Nephron (organoid): ENCODE results near the gene SLC16A5.

Experiments used
- H3K27ac Mint-ChIP-seq, 3 experiments: 2 replicates each; pipeline ENCODE4 v1.8.0; 2020; ENCODE audit warnings: mixed read lengths in 3 of 3, mild to moderate bottlenecking in 2 of 3, moderate library complexity in 1 of 3
- H3K27me3 Mint-ChIP-seq: 2 replicates; pipeline ENCODE4 v1.8.0; 2021; ENCODE audit warnings: low read depth, mild to moderate bottlenecking, moderate library complexity, mixed read lengths
- H3K36me3 Mint-ChIP-seq: 2 replicates; pipeline ENCODE4 v1.8.0; 2020; ENCODE audit warnings: low read depth, mixed read lengths
- H3K4me1 Mint-ChIP-seq: 2 replicates; pipeline ENCODE4 v1.8.0; 2020; ENCODE audit warnings: mixed read lengths
- H3K4me3 Mint-ChIP-seq, 3 experiments: 2 replicates each; pipeline ENCODE4 v1.8.0; 2020; ENCODE audit warnings: mild to moderate bottlenecking in 3 of 3, mixed read lengths in 3 of 3, moderate library complexity in 2 of 3
- H3K9me3 Mint-ChIP-seq: 2 replicates; pipeline ENCODE4 v1.8.0; 2020; ENCODE audit warnings: mixed read lengths
- TF ChIP-seq, protein P1 (sequence below), 3 experiments: fragments of 200-600 bp; sonication (generic); IDR thresholded peaks; one replicate each; pipeline ENCODE4 v1.5.0; 2021; ENCODE audit warnings: antibody characterized with exemption in 3 of 3; ENCODE audit not compliant: unreplicated experiment in 3 of 3

The SLC16A5 gene

DNA sequence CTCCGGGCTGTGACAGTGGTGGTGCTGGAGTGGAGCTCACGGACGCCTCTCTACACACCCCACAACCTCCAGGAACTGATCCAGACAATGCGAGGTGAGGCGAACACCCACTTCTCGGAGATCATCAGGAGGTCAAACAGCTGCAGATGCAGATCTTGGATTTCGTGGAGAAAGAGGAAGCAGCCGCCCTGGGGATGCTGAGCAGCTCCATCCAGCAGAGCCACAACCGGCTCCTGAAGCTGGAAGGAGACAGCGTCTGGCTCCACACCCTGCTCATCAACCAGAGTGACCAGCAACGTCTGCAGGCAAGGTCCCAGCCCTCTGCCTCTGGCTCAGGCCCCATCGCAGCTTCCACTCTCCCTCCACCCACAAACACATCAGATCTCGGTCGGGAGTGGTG lies 13.2 kb upstream of the SLC16A5 start:
- no peak overlapping the region for H3K4me3 Mint-ChIP-seq
- peaks cover 4% of the 10 kb centered on the region for H3K27me3 Mint-ChIP-seq
- no peaks in the 10 kb centered on the region for H3K9me3 Mint-ChIP-seq
- no peaks in the 10 kb centered on the region for H3K36me3 Mint-ChIP-seq
- TF ChIP-seq, protein P1, sequence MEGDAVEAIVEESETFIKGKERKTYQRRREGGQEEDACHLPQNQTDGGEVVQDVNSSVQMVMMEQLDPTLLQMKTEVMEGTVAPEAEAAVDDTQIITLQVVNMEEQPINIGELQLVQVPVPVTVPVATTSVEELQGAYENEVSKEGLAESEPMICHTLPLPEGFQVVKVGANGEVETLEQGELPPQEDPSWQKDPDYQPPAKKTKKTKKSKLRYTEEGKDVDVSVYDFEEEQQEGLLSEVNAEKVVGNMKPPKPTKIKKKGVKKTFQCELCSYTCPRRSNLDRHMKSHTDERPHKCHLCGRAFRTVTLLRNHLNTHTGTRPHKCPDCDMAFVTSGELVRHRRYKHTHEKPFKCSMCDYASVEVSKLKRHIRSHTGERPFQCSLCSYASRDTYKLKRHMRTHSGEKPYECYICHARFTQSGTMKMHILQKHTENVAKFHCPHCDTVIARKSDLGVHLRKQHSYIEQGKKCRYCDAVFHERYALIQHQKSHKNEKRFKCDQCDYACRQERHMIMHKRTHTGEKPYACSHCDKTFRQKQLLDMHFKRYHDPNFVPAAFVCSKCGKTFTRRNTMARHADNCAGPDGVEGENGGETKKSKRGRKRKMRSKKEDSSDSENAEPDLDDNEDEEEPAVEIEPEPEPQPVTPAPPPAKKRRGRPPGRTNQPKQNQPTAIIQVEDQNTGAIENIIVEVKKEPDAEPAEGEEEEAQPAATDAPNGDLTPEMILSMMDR (IDR thresholded peaks at IDR 0.05; ENCODE audit: unreplicated experiment in 3 of 3): no peak
- peak overlapping the region in 2 of 3 experiments; percentile 37 to 75 for H3K27ac Mint-ChIP-seq
- peaks cover 29% of the 10 kb centered on the region for H3K4me1 Mint-ChIP-seq

DNA sequence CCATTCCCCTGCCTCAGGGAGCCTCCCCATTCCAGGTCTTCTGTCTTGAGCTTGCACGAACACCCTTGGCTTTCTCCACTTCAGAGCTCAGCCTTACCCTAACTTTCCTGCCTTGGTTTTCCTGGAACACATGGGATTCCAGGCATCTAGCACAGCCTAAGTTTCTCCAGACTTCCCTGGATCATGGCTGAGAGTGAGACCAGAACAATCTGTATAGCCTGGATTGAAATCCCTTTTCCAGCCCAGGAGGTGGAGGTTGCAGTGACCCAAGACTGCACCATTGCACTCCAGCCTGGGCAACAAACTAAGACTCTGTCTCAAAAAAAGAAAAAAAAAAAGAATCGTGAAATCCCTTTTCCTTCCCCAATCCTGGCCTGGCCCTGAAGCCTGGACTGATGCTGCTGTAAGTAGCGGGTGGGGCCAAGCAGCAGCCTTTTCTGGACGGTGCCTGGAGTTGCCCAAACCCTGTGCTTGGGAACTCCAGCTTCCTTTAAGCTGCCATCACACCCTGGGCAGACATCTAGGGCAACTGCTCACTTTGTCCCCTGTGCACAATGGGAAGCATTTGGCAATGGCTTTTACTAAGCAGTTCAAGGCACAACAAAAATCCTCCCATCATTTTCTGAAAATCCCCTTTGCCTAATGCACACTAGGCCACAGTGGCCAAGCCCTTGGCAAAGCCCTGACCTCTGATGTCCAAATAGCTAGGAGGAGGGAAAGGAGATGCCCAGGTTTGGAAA lies 12.0 kb upstream of the SLC16A5 start:
- Mint-ChIP-seq H3K9me3 (no peaks in the 10 kb centered on the region), H3K27ac (peak overlapping the region; percentile 41 to 76 (median 73)), H3K27me3 (peaks cover 4% of the 10 kb centered on the region), H3K4me3 (peak overlapping the region in 1 of 3 experiments; percentile 16), H3K4me1 (peaks cover 29% of the 10 kb centered on the region), H3K36me3 (no peaks in the 10 kb centered on the region)
- TF ChIP-seq, protein P1 (IDR thresholded peaks at IDR 0.05; ENCODE audit: unreplicated experiment in 3 of 3): no peak

DNA sequence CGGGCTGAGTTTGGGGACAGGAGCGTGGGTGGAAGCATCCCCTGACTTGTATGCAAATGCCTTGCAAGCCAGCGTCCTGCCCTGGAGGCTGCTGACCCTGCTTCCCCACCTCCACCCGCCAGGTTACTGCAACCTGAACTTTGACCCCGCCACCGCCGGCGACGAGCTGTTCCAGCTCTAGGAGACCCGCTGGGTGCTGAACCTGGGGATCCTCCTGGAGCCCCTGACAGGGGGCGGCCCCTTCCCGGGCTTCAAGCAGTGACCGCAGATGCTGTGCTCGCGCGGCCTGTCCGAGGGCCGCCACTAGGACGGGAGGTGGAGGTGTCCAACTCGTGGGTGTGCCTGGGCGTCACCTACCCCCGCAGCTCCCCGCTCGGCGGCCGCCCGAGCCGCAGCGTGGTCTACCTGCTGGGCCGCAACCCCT lies 10.7 kb upstream of the SLC16A5 start:
- H3K27ac Mint-ChIP-seq: peak overlapping the region in 1 of 3 experiments; percentile 72
- peaks cover 4% of the 10 kb centered on the region for H3K27me3 Mint-ChIP-seq
- H3K4me3 Mint-ChIP-seq: no peak overlapping the region
- TF ChIP-seq, protein P1 (IDR thresholded peaks at IDR 0.05; ENCODE audit: unreplicated experiment in 3 of 3): no peak
- no peaks in the 10 kb centered on the region for H3K36me3 Mint-ChIP-seq
- H3K9me3 Mint-ChIP-seq: no peaks in the 10 kb centered on the region
- H3K4me1 Mint-ChIP-seq: peaks cover 35% of the 10 kb centered on the region

DNA sequence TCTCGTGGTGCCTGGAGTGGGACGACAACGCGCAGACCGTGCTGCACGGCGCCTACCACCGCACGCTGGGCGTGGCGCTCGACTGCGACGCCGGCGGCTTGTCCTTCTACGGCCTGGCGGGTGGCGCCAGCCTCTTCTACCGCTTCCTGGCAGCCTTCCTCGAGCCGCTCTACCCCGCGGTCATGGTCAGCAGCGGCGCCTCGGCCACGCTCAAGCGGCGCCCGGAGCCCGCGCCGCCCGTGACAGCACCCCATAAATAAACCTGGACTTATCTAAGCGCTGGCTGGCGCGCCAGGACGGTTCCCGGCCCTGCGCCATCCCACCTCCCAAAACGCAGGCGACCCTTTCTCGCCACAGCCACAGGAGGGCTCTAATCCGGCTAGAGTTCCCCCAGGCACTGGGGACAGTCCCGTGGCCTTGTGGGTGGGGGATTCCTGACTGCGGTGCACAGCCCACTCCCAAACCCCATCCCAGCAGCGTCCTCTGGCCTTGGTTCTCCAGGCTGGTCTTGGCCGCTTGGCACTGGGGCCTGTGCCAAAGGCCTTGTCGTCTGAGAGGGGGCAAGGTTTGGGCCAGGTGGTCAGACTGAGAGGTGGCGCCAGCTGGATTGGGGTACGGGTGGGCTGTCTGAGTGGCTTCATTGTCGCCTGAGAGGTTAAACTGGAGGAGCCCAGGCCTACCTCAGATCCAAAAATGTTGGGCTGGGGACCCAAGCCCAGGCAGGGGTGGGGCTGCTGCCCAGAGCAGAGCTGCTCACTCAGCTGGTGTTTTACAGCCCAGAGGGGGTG lies 10.1 kb upstream of the SLC16A5 start:
- Mint-ChIP-seq H3K27ac (peak overlapping the region in 2 of 3 experiments; percentile 84 to 92), H3K27me3 (peaks cover 4% of the 10 kb centered on the region), H3K36me3 (no peaks in the 10 kb centered on the region), H3K4me3 (no peak overlapping the region), H3K9me3 (no peaks in the 10 kb centered on the region), H3K4me1 (peaks cover 40% of the 10 kb centered on the region)
- TF ChIP-seq, protein P1 (IDR thresholded peaks at IDR 0.05; ENCODE audit: unreplicated experiment in 3 of 3): no peak

DNA sequence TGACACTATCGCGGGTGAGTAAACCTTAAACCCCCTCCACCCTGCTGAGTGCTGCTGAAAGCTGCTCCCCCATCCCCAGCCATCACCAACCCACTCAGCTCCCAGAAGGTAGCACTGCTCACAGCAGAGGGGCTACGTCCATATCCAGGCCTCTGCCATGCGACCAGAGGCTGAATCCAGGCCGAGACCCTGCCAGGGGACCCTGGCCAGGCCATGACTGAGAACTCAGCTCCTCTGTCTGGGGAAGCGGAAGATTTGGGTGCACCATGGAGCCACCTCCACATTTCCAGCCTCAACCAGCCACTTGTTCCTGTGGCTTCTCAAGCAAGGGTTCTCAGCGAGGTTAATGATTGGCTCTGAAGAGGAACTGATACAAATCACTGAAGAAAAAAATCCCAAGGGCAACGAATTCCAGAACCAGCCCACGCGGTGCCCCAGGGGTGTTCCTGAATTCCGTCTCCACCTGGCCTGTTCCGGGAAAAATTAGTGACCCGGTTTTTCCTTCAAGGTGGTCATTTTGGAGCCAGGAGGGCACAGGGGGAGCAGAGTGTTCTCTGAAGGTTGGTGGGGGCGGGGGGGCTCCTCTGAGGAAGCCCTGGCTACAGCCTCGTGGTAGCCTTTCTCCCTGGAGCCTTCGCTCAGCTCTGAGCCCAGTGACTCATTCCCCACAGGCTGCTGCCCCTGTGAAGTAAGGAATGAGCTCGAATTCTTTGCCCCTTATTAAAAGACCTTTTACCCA lies 9.3 kb upstream of the SLC16A5 start:
- Mint-ChIP-seq H3K4me3 (no peak overlapping the region), H3K36me3 (no peaks in the 10 kb centered on the region), H3K4me1 (peaks cover 40% of the 10 kb centered on the region), H3K9me3 (no peaks in the 10 kb centered on the region), H3K27ac (peak overlapping the region; percentile 82 to 92 (median 84)), H3K27me3 (peaks cover 4% of the 10 kb centered on the region)
- TF ChIP-seq, protein P1 (IDR thresholded peaks at IDR 0.05; ENCODE audit: unreplicated experiment in 3 of 3): no peak
